ENCODE results near the gene CACNA1E.

DNA sequence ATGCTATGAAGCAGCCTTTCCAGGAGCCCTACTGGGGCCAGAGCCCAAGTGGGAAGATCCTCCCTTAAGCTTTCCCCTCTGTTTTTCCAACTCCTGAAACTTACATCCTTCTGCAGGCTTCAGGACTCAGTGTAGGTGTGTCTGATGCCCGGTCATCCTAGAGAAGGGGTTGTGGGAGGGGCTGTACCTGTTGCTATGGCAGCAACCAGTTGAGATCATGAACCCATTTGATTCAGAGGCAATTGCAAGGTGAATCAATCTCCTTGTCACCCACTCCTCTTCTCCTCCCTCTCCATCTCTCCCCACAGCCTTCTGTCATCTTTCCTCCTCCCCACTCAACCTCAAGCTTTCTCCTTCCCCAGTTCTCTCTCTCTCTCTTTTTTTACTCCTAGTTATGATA lies 151.8 kb downstream of the CACNA1E start:
- no peak for TF ChIP-seq EZH2 (IDR thresholded peaks at IDR 0.05; ENCODE audit: borderline replicate concordance)
- TF ChIP-seq, protein P1, sequence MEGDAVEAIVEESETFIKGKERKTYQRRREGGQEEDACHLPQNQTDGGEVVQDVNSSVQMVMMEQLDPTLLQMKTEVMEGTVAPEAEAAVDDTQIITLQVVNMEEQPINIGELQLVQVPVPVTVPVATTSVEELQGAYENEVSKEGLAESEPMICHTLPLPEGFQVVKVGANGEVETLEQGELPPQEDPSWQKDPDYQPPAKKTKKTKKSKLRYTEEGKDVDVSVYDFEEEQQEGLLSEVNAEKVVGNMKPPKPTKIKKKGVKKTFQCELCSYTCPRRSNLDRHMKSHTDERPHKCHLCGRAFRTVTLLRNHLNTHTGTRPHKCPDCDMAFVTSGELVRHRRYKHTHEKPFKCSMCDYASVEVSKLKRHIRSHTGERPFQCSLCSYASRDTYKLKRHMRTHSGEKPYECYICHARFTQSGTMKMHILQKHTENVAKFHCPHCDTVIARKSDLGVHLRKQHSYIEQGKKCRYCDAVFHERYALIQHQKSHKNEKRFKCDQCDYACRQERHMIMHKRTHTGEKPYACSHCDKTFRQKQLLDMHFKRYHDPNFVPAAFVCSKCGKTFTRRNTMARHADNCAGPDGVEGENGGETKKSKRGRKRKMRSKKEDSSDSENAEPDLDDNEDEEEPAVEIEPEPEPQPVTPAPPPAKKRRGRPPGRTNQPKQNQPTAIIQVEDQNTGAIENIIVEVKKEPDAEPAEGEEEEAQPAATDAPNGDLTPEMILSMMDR (IDR thresholded peaks at IDR 0.05; ENCODE audit: poor library complexity) = no peak

Data from hepatocyte (in vitro differentiated cells).